RCC 7860 (cell line): ENCODE measurements around the gene NHP2.
"Not testable (repeated sequence)": the region's sequence is repeated elsewhere in the genome, so short reads cannot be mapped to it uniquely, and the experiment has no call there.

Source experiments
- DNase-seq: peaks from one replicate; pipeline ENCODE4 v3.0.0-alpha.2; 2015; ENCODE audit warnings: low spot score
- FAIRE-seq: peaks from 2 replicates; lab custom pipeline; 2012; peaks lifted over from hg19 to GRCh38; lab: Jason Lieb, UNC

NHP2 gene

DNA sequence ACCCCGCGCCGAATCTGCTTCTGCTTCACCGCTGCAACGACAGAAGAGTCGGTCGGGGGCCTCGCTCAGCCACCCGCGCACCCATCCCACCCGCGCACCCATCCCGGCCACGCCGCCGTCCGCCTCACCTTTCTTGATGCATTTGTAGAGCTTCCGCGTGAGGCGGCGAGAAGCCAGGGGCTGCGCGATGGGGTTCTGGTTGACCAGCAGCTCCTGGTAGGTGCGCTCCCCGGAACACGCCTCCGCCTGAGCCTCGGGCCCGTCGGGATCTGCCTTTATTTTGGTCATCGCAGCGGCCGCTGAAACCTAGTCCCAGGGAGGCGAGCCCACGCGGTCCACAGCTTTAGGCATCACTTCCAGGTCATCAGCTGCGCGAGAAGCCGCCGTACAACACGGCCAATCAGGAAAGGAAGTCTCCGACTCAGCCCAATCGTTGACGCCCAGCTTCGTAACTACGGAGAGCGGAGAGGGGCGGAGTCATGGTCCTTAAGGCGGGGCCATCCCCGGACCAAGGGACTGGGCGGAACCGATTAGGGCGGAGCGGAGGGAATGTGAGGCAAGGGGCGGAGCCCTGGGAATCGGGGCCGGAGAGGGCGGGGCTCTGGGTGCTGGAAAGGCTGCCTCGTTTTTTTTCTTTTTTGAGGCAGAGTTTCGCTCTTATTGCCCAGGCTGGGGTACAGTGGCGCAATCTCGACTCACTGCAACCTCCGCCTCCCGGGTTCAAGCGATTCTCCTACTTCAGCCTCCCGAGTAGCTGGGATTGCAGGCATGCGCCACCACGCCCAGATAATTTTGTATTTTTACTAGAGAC is at the start of gene NHP2:
TSS of gene NHP2 (minus strand) at position 356 of the 811 bp plus-strand sequence. CDS start at position 288, 68 bp downstream.
- FAIRE-seq, result peak; percentile 92
- DNase-seq, result peak; percentile 94

GRCh38 chr5:178202541-178202940 is 48.9 kb upstream of the NHP2 start:
- no peak for FAIRE-seq
- DNase-seq, result no peak

DNA sequence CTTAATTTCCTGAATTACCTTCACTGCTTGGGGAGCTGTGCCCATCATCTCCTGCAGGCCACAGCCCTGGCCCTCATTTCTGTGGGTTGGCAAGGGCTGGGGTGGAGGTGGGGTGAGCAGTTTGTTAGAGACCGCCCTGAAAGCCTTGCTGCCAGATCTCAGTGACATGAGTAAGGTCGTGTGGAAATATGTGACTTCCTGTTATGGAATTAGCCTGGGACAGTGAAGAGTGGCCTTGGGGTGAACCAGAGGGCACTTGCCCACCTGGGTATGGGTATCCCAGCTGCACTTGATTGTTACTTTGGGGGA is 48.2 kb upstream of the NHP2 start:
- no peak for FAIRE-seq

DNA sequence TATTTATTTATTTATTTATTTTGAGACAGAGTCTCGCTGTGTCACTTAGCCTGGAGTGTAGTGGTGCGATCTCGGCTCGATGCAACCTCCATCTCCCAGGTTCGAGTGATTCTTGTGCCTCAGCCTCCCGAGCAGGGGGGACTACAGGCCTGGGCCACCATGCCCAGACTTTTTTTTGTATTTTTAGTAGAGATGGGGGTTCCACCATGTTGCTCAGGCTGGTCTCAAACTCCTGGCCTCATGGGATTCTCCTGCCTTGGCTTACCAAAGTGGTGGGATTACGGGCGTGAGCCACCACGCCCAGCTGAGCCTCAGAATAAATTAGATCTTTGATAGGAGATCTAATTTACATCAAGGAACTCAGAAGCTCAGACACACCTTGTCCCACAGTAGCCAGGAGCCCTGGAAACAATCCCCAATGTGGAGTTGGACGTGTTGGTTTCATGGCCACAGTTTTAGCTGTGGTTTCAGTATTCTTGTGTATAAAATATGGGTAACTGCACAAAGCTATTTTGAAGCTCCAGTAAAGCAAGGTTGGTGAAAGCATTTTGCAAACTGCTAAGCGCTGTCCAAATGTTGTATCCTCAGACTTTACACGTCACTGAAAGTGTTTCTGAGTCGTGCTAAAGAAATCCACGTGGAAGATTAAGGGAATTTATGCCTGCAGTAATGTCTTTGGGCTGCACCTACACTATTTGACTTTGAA is 47.7 kb upstream of the NHP2 start:
- FAIRE-seq, result no peak
- no peak for DNase-seq

More for the DNA sequence above, 48.2 kb upstream of the NHP2 start:
- DNase-seq, result peak; percentile 39

GRCh38 chr5:178199581-178200434 is 46.1 kb upstream of the NHP2 start:
- no peak for FAIRE-seq
- DNase-seq, result no peak

- no peak for FAIRE-seq
- DNase-seq, result no peak
Measured at GRCh38 chr5:178198706-178199105, 45.0 kb upstream of the NHP2 start.

DNA sequence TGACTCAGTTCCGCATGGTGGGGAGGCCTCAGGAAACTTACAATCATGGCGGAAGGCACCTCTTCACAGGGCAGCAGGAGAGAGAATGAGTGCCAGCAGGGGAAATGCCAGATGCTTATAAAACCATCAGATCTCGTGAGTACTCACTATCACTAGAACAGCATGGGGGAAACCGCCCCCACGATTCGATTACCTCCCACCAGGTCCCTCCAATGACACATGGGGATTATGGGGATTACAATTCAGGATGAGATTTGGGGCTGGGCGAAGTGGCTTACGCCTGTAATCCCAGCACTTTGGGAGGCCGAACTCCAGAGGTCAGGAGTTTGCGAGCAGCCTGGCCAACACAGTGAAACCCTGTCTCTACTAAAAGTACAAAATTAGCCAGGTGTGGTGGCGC is 44.5 kb upstream of the NHP2 start:
- DNase-seq, FAIRE-seq: not testable (repeated sequence)

- no peak for FAIRE-seq
- DNase-seq, result no peak
Measured at GRCh38 chr5:178196986-178197385, 43.3 kb upstream of the NHP2 start.

- DNase-seq (no peak), FAIRE-seq (no peak)
Measured at GRCh38 chr5:178196281-178196812, 42.7 kb upstream of the NHP2 start.

DNA sequence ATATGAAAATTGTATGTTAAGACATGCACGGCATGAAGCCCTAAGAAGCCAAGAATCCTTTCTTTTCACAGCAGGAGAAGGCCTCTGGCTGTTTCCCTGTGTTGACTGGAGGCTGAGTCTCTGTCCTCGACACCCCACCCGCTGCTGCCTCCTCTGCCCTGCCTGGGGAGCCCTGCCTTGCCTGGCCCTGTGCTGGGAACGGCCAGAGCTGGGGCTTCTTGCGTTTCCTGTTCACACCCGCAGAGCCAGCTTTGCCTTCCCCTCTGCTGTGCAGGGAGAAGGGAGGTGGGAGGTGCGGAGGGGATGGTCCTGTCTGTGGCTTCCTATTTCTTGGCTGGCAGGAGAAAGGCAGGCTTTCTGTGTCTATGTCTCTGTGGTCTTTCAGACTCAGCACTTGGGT is 40.3 kb upstream of the NHP2 start:
- DNase-seq, result no peak
- FAIRE-seq, result no peak

DNA sequence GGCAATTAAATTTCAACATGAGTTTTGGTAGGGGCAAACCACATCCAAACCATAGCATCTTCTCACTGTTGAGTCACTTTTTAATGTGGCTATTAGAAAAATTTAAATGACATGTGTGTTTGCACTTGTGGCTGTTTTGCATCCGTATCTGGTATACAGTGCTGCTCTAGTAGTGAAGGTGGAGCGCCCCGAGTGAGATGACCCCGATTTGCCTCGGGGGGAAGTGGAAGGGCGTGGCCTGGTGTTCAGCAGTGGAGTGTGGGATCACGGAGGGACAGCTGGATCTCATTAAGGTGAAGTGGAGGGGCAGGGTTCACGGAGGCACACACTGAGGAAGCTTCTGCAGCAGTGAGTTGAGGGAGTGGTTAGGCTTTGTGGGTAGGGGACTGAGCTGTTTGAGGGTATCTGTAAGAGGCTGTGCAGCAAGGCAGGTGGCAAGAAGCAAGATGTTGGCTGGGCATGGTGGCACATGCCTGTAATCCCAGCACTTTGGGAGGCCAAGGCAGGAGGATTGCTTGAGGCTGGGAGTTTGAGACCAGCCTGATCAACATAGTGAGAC is 39.6 kb upstream of the NHP2 start:
- FAIRE-seq (no peak), DNase-seq (no peak)

- DNase-seq, result no peak
- no peak for FAIRE-seq
Measured at GRCh38 chr5:178192787-178193186, 39.1 kb upstream of the NHP2 start.

- no peak for DNase-seq
- FAIRE-seq, result no peak
Measured at GRCh38 chr5:178192244-178192643, 38.6 kb upstream of the NHP2 start.

DNA sequence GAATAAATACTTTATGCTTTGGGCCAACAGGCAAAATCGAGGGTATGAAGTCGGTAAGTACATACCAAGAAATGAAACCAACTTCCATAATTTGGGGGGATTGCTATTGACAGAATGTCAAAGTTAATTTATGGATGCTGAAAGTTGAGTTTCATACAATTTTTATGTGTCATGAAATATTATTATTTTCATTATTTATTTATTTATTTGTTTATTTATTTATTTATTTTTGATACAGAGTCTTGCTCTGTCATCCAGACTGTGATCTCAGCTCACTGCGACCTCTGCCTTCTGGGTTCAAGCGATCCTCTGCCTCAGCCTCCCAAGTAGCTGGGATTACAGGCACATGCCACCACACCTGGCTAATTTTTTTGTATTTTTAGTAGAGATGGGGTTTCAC is 38.0 kb upstream of the NHP2 start:
- DNase-seq (no peak), FAIRE-seq (no peak)

DNA sequence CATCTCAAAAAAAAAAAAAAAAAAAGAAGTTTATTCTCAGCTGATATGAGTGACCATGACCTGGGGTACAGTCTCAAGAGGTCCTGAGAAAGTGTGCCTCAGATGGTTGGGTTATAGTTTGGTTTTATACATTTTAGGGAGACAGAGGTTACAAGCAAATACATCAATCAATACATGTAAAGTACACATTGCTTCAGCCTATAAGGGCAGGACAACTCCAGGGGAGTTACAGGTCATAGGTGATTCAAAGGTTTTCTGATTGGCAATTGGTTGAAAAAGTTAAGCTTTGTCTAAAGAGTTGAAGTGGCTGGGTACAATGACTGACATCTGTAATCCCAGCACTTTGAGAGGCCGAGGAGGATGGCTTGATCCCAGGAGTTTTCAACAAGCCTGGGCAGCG is 35.7 kb upstream of the NHP2 start:
- FAIRE-seq, result no peak
- DNase-seq, result no peak

GRCh38 chr5:178187014-178187413 is 33.3 kb upstream of the NHP2 start, which contains the start of gene GMCL2:
Gene GMCL2, minus strand, starts transcription at chr5:178187371. Its CDS starts 72 bp downstream, at chr5:178187299.
- no peak for DNase-seq
- no peak for FAIRE-seq

DNA sequence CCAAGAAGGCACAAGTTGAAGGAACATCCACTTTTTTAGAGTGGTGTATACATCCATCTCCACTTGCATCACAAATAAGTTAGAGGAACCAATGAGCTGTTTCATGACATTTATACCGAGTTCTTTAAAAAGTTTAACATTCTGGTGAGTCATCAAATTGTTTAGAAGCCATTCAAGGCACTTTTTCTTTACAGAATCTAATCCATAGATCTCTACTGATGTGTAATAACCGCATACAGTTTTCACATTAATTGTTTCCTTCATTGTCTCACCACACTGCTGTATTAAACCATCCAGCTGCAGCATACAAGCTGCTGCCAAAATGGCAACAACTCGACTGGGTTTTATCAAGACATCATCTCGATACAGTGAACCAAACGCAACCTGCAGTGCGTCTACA is 32.7 kb upstream of the NHP2 start:
- FAIRE-seq (no peak), DNase-seq (no peak)

GRCh38 chr5:178182158-178182876 is 28.6 kb upstream of the NHP2 start:
- FAIRE-seq, result no peak
- no peak for DNase-seq

DNA sequence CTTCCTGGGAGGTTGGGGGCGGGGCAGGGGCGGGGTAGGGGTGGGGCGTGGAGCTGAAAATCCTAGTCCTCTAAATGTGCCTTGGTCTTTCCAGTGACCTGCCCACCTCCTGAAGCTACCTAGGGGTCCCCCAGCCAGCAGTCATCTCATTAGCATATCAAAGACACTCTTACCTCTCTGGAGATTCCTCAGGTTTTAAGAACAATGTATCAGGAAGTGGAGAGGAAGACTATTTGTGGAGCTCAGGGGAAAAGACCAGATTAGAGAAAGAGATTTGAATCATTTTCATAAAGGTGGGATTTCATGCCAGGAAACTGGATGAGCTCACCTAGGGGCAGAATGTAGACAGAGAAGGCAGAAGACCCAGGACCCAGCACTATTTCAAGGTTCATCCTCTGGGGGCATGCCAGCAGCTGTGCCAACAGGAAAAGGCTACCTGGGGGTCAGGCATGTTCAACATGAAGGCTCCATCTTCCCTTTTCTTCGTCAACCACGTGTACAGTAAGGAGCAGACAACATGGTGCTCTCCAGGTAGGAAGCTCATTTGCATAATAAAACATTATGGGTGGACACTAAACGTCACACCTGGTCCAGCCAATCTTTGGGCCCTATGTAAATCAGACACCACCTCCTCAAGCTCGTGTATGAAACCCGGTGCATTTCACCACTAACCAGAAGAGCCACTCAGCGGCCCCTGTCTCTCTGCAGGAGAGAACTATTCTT is 26.6 kb upstream of the NHP2 start:
- FAIRE-seq, result no peak
- DNase-seq, result no peak

DNA sequence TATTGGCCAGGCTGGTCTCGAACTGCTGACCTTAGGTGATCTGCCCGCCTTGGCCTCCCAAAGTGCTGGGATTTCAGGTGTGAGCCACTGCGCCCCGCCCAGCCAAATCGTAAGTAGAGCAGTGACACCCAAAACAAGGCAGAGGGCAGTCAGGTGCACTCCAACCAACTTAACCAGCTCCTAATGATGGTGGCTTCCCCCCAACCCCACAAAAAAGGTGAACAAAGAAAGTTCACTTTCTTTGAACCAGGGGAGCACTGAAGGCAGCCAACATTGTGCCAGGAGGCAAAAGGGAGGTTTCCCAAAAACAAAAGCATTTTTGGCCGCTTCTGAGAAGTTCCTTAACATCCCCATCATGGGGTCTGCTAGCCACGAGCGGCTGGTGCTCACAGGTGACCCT is 23.9 kb upstream of the NHP2 start:
- DNase-seq (no peak), FAIRE-seq (no peak)
